ENCODE data around the gene SIRT7. TPM values are rescaled to one million over a fixed set of nuclear protein-coding genes. Genes with fewer than 3 reads are reported as not detected.

SIRT7 gene
- total RNA-seq, 3 donors from 2014 or later = 50.1 to 83.5 (median 73.7) TPM

DNA sequence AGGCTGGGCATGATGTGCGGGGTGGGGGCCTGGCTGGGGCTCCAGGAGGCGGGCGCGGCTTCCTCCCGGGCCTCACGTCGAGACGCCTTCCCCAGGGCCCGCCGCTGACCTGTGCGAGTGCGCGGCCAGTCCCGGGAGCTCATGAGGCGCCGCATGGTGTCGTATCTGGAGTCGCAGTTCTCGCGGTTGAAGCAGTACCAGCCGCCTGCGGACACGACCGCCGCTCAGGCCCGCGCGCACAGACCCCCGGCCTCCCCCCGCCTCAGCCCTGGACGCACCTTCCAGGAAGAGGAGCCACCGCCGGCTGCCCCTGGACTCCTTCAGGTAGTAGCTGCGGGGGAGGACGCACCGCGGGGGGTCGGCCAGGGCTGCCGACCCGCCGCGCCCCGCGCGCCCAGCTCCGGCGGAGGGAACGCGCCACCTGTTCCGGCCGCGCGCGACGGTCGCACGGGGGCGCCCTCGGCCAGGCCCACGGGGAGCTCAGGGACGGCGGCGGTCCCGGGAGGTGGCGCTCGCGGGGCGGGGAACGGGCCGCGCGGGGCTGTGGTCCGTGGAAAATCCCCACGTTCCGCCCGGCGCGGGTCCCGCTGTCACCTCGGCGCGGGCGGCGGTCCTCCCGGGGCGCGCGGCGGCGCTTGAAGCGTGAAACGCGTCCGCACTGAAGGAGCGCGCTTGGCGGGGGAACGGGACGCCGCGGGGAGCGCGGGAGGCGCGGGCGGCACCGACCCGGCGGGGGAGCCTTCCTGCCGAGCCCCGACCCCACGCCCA lies 41.6 kb upstream of the SIRT7 start:
- no peaks in the 10 kb centered on the region for H3K36me3 ChIP-seq (ENCODE audit: low read depth)
- H3K4me3 ChIP-seq = no peak overlapping the region
- intact Hi-C loops (cut with DNase I, micrococcal nuclease) = loop anchor here in 1 of 2 donors (5.0 kb wide), 1 partner anchor 58 kb away; no protein-coding TSS in a partner anchor
- ATAC-seq = peak; percentile 93
- peak; percentile 73 to 86 (median 83) for DNase-seq
- peaks cover 22% of the 10 kb centered on the region for H3K4me1 ChIP-seq (ENCODE audit: low read depth)
- TF ChIP-seq, protein P1, sequence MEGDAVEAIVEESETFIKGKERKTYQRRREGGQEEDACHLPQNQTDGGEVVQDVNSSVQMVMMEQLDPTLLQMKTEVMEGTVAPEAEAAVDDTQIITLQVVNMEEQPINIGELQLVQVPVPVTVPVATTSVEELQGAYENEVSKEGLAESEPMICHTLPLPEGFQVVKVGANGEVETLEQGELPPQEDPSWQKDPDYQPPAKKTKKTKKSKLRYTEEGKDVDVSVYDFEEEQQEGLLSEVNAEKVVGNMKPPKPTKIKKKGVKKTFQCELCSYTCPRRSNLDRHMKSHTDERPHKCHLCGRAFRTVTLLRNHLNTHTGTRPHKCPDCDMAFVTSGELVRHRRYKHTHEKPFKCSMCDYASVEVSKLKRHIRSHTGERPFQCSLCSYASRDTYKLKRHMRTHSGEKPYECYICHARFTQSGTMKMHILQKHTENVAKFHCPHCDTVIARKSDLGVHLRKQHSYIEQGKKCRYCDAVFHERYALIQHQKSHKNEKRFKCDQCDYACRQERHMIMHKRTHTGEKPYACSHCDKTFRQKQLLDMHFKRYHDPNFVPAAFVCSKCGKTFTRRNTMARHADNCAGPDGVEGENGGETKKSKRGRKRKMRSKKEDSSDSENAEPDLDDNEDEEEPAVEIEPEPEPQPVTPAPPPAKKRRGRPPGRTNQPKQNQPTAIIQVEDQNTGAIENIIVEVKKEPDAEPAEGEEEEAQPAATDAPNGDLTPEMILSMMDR (IDR thresholded peaks at IDR 0.05) = peak; percentile 93
- no peaks in the 10 kb centered on the region for H3K9me3 ChIP-seq

- no peak for ATAC-seq
- DNase-seq = no peak
- Histone ChIP-seq H3K36me3 (ENCODE audit: low read depth) (no peaks in the 10 kb centered on the region), H3K4me3 (no peak overlapping the region), H3K4me1 (ENCODE audit: low read depth) (peaks cover 22% of the 10 kb centered on the region), H3K9me3 (no peaks in the 10 kb centered on the region)
- intact Hi-C loops (cut with DNase I, micrococcal nuclease) = no loop called here
- TF ChIP-seq, protein P1 (IDR thresholded peaks at IDR 0.05) = no peak
These were observed 40.8 kb upstream of the SIRT7 start for GRCh38 chr17:81958633-81959342.

GRCh38 chr17:81957691-81958432 lies 39.9 kb upstream of the SIRT7 start:
- Histone ChIP-seq H3K9me3 (no peaks in the 10 kb centered on the region), H3K4me3 (no peak overlapping the region), H3K4me1 (ENCODE audit: low read depth) (peaks cover 22% of the 10 kb centered on the region), H3K36me3 (ENCODE audit: low read depth) (no peaks in the 10 kb centered on the region)
- ATAC-seq (no peak), DNase-seq (no peak)
- TF ChIP-seq, protein P1 (IDR thresholded peaks at IDR 0.05) = no peak
- intact Hi-C loops (cut with DNase I, micrococcal nuclease) = no loop called here

DNA sequence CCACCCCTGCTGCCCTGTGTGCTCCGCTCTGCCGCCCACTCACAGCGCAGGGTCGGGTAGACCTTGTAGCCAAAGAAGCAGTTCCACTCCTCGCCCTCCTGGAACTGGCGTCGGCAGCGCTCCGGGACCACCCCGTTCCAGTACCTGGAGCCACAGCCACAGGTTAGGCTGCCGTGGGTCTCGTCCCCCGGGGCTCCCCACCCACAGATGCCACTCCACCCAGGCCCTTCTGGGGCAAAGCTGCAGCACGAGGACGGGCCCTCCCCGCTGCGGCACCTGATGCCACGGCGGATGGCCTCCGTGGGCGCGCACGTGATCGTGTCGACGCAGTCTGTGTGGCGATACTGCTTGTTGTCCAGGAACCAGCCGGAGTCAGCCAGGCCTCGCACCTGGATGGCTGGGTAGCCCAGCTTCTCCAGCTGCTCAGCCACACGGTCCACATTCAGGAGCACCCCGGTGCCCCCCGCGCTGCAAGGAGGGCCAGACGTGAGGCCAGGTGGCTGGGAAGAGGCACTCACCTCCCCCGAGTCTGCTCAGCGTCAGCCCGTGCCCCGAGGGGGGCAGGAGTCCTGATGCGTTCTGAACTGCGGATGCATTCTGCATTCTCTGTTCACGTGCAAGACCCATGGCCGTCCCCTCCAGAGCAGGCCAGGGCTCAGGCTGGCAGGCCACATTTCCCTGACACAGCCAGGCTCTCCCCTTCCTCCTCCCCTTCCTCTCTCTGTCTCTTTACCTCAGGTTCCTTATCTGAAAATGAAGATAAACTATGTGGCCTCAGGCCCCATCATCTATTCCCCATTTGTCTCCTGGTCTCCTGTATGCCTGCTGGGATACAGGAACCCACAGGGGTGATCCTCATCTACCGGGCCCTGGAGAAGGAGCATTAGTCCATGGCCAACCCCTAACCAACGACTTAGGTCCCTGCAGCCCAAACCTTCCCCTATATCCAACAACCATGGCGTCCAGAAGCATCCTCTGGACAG lies 38.9 kb upstream of the SIRT7 start:
- intact Hi-C loops (cut with DNase I, micrococcal nuclease) = no loop called here
- no peak for ATAC-seq

More for the DNA sequence above, 38.9 kb upstream of the SIRT7 start:
- TF ChIP-seq, protein P1 (IDR thresholded peaks at IDR 0.05) = no peak
- Histone ChIP-seq H3K36me3 (ENCODE audit: low read depth) (no peaks in the 10 kb centered on the region), H3K4me3 (no peak overlapping the region), H3K4me1 (ENCODE audit: low read depth) (peaks cover 22% of the 10 kb centered on the region), H3K9me3 (no peaks in the 10 kb centered on the region)
- no peak for DNase-seq

Data from mucosa of descending colon (tissue), 3 donors.